GM21515 (cell line): ENCODE results near the gene PTCD2.
"Not testable (repeated sequence)": the region's sequence is repeated elsewhere in the genome, so short reads cannot be mapped to it uniquely, and the experiment has no call there.

Experiments
- ATAC-seq: cut with Tn5 transposase; IDR thresholded peaks from one replicate; pipeline ENCODE4 v1.9.1; 2021; ENCODE audit not compliant: unreplicated experiment

Gene PTCD2

DNA sequence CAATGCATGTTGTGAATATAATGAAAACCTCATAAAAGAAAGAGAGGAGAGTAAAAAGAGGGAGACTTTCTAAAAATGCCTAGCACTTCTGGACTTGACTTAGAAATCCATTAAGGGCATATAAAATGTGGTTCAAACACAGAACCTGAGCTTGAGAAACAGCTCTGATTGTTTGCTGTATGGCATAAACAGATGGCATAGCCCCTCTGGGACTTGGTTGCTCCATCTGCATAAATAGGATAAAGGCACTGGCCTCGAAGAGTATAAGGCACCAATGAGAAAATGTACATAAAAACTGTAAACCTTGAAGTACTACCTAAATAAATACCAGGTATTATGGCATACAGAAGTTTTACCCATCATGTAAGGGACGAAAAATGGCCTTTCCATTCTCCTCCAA lies 23.9 kb upstream of the PTCD2 start:
- ATAC-seq: no peak

DNA sequence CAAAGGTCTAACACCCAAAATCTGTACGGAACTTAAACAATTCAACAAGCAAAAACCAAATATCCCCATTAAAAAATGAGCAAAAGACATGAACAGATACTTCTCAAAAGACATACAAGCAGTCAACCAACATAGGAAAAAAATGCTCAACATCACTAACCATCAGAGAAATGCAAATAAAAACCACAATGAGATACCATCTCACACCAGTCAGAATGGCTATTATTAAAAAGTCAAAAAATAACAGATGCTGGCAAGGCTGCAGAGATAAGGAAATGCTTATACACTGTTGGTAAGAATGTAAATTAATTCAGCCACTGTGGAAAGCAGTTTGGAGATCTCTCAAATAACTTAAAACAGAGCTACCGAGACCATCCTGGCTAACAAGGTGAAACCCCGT lies 22.0 kb upstream of the PTCD2 start:
- ATAC-seq: not testable (repeated sequence)

DNA sequence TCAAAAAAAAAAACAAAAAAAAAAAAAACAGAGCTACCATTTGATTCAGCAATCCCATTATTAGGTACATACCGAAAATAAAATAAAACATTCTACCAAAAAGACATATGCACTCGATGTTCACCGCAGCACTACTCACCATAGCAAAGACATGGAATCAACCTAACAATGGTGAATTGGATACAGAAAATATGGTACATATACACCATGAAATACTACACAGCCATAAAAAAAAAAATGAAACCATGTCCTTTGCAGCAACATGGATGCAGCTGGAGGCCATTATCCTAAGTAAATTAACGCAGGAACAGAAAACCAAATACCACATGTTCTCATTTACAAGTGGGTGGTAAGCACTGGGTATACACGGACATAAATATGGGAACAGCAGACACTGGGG lies 21.5 kb upstream of the PTCD2 start:
- ATAC-seq: no peak

DNA sequence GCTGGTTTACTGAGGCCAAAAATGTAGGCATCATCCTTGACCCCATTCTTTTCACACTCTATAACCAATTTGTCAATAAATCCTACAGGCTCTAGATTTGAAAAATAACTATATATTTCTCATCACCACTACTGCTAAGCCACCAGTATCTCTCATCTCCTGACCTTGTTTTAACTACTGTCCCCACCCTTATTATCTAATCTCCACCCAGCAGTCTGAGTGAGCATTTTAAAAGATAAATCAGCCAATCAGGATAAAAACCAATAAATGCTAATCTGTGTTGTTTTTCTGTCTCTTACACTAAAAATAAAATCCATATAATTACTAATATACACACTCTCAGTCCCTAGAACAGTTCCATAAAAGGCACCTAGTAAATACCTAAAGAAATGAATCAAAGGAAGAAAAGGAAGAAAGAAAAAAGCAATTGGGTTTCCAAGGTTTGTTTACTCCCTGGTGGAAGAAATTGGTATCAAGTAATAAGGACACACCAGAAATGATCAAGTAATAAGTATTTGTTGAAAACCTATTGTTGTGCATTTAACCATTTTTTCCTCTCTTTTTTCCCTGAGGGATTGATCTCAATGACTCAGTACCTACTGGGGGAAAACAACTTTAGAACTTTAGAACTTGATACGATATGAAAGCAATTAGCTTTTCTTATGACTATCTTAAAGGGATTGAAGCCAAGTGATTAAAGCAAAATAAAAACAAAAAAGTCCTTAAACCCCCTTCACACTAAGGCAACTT lies 19.4 kb upstream of the PTCD2 start:
- ATAC-seq: no peak

DNA sequence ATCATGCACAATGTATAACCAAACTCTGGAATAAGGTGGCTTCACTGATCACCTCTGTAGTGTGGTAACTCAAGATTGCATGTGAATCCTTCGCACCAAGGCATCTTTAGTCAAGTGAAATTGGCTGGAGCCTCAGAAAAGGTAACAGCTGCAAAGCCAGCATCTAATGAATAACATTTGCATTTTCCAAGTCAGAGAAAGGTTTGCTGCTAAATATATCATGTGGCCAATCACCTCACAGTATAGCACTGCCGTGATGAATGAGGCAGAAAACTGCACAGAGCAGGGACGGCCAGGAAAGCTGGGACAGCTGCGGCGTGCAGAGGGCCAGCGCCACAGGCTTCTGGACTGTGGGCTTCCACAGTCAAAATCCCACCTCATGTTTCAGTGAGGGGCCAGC lies 18.6 kb upstream of the PTCD2 start:
- peak; percentile 62 for ATAC-seq

DNA sequence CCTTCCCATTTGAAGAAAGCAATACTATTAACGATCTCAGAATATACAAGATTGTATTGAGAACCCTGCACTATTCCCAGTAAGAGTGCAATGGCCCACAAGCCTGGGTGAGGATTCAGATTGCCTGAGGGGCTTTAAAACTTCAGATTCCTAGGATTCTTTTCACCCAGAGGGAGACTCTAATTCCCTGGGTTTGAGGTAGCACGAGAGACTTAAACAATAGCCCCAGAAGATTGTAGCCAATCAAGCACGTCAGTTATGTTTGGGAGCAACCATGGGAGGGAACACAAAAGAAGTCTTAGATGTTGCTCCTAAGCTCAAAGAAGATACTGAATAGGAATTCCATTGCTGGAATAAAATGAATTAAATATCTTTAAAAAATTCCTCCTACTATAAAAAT lies 18.0 kb upstream of the PTCD2 start:
- ATAC-seq: no peak

DNA sequence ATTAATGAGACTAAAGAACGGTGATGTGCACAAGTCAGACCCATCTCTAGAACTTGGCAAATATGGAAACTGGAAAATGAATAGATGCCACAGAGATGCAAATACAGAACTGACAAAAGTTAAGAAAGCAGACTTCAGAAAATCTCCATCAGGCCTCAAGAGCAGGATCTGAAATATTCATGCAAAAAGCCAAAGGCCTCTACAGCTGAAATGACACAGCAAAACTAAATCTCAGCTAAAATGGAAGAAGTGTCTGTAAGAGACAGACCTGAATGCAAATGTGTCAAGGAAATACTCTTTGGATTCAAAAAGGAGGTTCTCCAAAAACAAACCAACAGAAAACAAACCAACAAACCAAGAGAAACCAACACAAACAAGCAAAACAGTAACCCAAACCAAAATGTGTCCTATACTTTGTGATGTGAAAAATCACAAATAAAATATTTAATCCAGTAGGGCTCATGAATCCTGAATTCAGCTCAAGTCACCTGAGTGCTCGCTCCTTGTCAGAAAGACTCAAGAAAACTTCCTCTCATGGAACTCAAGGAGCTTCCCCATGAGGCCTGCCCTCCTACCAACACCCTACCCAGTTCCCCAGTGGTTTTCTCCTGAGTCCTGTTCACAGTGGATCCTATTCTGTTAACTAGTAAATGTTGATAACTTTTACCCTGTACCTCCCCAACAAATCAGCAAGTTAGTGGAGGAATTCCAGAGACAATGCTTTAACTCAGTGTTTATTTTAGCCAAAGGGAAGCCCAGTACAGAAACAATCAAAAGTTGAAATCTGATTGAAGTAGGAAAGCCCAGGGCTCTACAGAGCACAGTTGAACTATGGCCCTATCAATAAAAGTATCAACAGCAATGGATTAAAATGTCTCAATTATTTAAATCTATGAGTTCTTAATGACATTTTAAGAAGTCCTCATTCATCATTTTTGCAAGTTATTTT lies 14.7 kb upstream of the PTCD2 start:
- peak; percentile 20 for ATAC-seq

DNA sequence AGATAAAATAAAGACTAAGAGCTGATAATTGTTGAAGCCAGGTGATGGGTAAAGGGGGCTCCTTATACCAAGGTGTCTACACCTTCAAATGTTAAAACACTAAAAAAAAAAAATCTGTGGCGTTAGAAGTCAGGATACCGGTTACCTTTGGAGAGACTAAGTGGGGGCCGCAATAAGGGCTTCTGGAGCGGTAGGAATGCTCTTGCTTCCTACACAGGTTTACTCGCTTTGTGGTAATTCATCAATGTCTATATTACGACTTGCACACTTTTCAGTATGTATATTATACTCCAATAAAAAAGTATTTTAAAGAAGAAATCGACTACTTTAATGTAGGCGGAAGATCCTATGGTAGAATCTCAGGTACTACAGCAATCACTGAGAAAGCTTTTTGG lies 12.6 kb upstream of the PTCD2 start:
- ATAC-seq: no peak

DNA sequence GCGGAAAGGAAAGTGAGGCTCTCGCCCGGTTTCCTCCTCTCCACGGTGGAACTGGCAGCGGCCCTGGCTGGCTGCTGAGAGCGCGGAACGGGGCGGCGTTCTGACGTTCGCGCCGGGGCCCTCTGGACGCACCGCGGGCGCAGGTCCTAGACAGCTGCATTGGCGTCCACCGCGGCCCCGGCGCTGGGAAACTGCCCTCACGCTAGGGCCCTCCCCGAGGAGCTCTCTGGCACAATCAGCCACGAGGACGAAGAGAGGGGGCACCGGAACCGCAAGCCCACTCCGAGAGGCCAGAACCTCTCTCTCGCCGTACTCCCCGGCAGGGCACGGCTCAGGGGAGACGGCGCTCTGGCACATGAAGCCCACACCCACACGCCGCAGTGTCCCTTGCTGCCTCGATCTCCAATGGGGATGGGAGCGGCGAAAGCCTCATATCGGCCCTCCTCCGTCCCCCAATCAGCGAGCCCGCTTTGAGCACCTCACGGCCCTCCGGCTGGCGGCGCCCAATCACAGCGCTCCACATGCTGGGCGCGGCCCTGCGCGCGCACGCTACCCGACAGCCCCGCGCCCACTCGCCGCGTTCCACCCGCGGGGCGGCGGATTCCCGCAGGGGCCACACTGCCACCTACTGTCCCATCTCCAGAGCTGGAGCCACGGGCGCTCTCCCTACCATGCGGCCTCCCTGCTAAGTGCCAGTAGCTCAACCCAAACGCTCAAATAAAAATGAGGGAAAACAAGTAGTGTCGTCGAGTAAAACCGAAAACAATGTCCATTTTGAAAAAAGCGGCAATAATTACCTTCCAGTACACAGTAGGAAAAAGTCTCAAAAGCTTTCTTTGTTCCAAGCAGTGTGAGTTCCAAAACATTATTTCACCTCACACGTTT lies 12.0 kb upstream of the PTCD2 start:
- peak; percentile 89 for ATAC-seq

DNA sequence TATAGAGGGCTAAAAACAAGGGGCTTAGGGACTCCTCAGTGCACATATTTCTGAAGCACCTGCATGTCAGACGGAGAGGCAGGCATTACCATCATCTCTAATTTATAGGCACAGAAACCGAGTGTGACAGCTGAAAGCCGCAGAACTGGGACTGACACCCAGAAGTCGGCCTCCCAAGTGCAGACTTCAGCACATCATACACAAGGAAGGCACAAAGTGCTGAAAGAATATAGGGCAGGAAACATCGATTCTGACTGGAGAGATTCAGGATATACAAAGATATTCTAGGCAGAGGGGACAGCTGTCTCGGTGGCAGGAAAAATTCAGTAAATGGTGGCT lies 11.4 kb upstream of the PTCD2 start:
- ATAC-seq: no peak

DNA sequence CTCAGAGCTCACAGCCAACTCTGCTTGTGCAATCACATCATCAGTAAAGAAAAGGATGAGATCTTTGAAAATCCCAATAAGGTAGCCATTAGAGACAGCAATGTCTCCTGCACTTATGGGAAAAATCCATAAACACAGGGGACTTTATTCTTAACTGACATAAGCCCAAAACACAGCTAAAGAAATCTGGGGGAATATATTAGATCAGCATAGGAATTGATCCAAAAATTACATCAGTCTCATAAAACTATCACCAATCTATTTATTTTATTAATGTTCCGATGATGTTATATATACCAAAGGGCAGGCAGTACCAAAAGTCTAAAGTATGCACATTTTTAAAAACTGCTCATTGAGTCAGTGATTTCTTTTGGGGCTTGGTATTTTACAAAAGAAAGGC lies 7.0 kb upstream of the PTCD2 start:
- ATAC-seq: no peak

DNA sequence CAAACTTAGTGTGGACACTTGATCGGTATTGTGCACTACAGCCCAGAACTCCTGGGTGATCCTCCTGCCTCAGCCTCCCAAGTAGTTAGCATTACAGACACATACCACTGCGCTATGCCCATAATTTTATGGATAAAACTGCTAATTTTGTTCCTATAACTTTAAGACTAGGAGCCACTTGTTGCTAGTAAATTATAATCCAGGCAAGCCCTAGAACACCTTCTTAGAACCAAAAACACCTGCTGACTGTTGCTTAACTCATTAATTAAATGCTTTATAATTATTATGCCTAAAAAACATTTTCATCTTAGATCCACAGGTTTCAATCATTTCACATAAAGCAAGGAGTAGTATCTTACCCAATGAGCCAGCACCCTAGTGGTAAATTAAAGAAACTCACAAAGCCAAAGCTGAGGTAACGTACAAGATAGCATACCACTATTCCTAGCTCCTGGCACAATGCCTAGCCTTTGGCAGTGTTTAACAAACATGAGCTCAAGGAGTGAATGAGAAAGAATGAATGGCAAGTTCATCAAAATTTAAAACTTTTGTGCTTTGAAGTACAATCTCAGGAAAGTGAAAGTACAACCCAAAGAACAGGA lies 5.5 kb upstream of the PTCD2 start:
- no peak for ATAC-seq

DNA sequence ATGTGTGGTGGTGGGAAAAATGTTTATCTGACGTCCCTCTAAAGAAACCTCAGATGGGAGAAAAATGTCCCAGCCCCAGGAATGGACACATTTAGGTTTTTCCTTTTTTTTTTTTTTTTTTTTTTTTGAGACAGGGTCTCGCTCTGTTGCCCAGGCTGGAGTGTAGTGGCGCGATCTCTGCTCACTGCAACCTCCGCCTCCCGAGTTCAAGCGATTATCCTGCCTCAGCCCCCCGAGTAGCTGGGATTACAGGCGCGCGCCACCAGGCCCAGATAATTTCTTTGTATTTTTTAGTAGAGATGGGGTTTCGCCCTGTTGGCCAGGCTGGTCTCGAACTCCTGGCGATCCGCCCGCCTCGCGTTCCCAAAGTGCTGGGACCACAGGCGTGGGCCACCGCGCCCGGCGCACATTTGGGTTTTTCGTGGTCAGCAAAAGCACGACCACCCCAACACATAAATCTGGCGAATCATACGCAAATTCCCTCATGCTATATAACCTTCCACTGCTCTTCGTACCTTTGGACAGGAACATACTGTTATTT lies 668 bp upstream of the PTCD2 start:
- ATAC-seq: not testable (repeated sequence)

DNA sequence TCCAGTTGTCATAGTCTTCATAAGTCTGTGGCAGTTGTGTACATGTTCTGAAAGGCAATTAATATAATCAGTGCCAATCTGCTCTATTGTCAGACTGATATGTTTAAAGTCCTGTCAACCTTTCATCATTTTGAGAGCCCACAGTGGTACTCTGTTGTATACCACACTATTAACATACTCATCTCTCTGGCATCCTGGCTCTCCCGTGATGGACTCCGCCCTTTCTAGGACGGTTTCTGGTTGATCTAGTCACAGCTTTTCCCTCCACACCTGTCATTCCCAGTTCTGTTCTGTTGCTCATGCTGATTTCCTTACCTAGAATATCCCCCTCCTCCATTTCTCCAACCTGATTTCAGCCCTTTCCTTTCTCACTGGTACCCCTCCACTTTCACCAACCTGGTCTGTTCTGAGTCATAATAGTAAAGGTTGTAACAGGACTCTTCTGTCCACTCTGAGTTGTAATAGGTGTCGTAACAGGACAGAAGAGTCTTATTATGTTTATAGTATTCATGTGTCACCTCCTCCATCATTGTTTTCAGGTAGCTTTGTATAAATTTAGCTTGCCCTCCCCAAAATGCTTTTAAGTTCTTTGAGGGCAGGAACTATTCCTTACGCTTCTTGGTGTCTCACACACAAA lies 4.1 kb downstream of the PTCD2 start:
- ATAC-seq: no peak

DNA sequence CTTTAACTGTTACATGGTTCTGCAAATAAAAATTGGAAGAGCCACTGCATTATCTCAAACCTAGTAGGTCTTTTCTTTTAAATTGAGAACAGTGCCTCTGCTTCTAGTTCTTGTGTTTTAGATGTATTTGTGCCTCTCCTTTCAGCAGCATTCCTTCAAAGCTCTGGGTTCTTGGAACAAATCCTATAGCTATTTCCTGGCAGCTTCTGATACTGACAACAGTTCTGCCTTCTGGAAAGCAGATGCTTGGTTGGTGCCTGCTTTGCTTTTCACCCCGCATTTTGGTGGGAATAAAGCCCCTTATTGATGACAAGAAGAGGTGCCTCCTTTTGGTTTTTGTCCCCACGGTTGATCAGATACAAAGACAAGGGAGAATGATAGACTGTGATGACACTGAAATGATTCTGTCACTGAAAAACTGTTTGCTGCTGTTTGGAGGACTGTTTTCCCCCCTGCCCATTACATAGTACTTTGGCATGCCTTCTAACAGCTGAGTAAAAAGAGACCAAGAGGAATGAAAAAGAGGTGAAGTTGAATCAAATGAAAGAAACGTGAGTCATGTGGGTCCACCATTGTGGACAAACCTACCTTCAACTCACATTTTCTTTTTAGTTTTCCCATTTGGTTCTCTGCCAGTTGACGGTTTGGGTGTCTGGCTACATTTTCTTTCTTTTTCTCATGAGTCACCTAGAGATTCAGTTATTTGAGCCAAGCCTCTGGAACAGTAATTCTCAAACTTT lies 5.6 kb downstream of the PTCD2 start:
- ATAC-seq: no peak

DNA sequence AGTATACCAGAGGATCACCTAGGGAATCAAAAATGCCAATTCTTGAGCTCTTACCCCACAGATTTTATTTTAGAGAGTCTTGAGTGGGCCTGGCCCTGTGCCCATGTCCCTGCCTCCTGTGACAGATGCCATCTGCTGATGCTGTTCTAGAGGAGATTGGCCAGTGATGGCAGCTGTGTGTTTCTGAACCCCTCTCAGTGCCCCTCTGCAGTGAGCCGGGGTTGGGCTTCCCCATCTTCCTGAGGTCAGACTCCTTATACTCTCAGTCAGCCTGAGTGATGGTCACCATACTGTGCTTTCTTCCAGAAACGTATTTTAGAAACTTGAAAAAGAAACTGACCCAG lies 6.1 kb downstream of the PTCD2 start:
- no peak for ATAC-seq

DNA sequence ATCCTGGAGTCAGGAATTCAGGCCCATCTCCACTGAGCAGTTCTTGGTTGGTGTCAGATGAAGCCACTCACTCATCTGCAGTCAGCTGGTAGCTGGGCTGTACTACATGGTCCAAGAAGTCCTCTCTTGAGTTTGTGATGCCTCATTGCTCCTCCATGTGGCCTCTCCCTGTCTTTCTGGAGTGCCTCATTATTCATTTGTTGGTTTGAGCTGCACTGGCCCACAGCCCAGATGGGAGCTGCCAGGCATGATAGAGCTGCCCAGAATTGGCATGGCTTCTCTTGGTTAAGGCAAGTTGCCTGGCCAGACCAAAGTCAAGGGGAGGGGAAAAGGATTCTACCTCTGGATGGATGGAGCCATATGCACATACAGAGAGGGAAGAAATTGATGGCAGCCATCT lies 8.0 kb downstream of the PTCD2 start:
- no peak for ATAC-seq

DNA sequence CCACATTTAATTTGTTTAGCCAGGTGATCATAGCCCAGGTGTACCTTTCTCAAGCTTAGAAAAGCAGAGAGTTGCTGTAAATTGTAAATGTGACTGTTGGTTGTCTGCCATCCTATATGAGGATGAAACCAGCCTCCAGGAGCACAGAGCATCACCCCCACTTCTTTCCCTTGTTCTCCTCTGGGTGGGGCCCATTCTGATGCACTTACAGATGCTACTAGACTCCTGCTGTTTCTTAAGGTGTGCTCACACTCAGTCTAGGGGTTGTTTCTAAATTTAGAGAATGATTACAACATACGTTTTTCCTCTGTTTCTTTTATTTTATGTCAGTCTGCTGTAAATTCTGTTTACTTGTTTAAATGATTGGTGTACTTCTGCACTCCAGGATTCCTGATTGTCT lies 10.5 kb downstream of the PTCD2 start:
- no peak for ATAC-seq

DNA sequence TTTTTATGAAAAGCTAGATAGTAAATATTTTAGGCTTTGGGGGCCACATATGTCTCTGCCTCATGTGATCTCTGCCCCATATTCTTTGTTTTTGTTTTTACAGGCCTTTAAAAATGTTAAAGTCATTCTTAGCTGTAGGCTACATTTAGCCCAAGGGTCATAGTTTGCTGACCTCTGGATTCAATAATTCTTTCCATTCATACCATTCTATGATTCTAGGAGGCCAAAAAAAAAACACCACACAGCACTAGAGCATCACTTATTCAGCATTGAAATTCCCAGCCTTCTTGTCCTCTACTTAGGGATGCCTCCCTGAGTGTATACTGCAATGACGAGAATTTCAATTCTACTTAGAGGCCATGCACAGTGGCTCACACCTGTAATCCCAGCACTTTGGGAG lies 17.0 kb downstream of the PTCD2 start:
- no peak for ATAC-seq
